Testis (tissue), 3 donors: ENCODE data around the gene OR4D9. TPM values are rescaled to one million over a fixed set of nuclear protein-coding genes. Genes with fewer than 3 reads are reported as not detected.

ENCODE experiments used
- DNase-seq: peaks from one replicate; pipeline ENCODE4 v3.0.0-alpha.2; 2019
- H3K27ac ChIP-seq, 2 donors: fragments of 200-600 bp; sonication (generic); one replicate each; pipeline ENCODE4 v1.5.1; 2019
- H3K27me3 ChIP-seq: fragments of 200-600 bp; sonication (generic); one replicate; pipeline ENCODE4 v1.5.1; 2019
- H3K36me3 ChIP-seq: fragments of 200-600 bp; sonication (generic); one replicate; pipeline ENCODE4 v1.5.1; 2017; ENCODE audit warnings: low read depth; ENCODE audit errors: missing control alignments
- H3K4me1 ChIP-seq: fragments of 200-600 bp; sonication (generic); one replicate; pipeline ENCODE4 v1.5.1; 2019
- H3K4me3 ChIP-seq, 2 donors: fragments of 200-600 bp; sonication (generic); one replicate each; pipeline ENCODE4 v1.5.1; 2017 to 2019
- H3K9me3 ChIP-seq: fragments of 200-600 bp; sonication (generic); one replicate; pipeline ENCODE4 v1.5.1; 2017
- CTCF ChIP-seq, 3 experiments: fragments of 450-650 bp in 2 of 3; fragments of 200-600 bp in 1 of 3; sonication (generic) in 1 of 3; IDR thresholded peaks; one replicate each; pipeline ENCODE4 v1.5.1; 2016 to 2019; ENCODE audit warnings: antibody characterized with exemption in 3 of 3, mild to moderate bottlenecking in 2 of 3, moderate library complexity in 1 of 3
- POLR2A ChIP-seq: fragments of 450-650 bp; IDR thresholded peaks from one replicate; pipeline ENCODE4 v1.6.1; 2017; ENCODE audit warnings: antibody characterized with exemption, mild to moderate bottlenecking, moderate library complexity
- WGBS, 2 donors: methylation state at CpG; one replicate each; pipeline ENCODE4 v1.1.5; 2018; 5-methylcytosine and 5-hydroxymethylcytosine counted together
- intact Hi-C: fragments of 100-400 bp; cut with DNase I; formaldehyde crosslinking; loops from one replicate; pipeline ENCODE4 v1.15.1; 2023; ENCODE audit warnings: low total_unique reads
- polyA plus RNA-seq: library from polyadenylated mRNA; stranded (reverse); fragments of 350-450 nt; fragmentation: Illumina TruSeq; extraction: RNeasy Lipid Tissue Mini Kit (QIAGEN cat#74804); gene quantifications from one replicate; pipeline ENCODE4 v1.2.3, GENCODE V29; 2014; ENCODE audit warnings: low read depth, low replicate concordance; ENCODE audit not compliant: insufficient read depth
- total RNA-seq, 2 donors: library from RNA; depleted of rRNA; stranded (reverse); fragments of >200 nt; gene quantifications; one replicate each; pipeline ENCODE4 v1.2.3, GENCODE V29; 2016

Gene OR4D9
- total and polyA plus RNA-seq, 3 donors from 2014 or later: not detected

DNA sequence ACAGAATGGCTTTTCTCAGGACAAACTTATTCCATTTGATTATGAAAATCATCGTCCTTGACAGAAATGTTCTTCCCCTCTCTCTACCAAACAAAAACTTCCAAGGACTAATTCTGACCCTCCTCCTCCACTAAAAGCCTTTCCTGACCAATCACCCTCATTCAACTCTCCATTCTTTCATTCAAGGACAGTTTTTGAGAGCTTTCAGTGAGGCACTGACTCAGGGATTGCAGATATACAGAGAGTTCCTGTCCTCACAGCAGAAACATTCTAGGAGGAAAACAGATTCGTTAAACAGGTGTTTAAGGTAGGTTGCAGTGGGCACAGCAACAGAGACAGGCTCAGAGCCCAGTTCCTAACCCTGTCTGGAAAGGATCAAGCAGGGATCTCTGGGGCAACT lies 41.5 kb downstream of the OR4D9 start:
- TF ChIP-seq POLR2A (no peak), CTCF (IDR thresholded peaks at IDR 0.05) (no peak)
- WGBS, 2 donors: 10 to 11% methylated on average over 2 of the region's 2 CpGs
- Histone ChIP-seq H3K4me1 (peaks cover 8% of the 10 kb centered on the region), H3K27ac (peak overlapping the region in 1 of 2 donors; percentile 93), H3K36me3 (no peaks in the 10 kb centered on the region), H3K4me3 (peak overlapping the region; percentile 67 to 72), H3K9me3 (no peaks in the 10 kb centered on the region), H3K27me3 (no peaks in the 10 kb centered on the region)
- DNase-seq: no peak
- intact Hi-C loops: no loop called here

DNA sequence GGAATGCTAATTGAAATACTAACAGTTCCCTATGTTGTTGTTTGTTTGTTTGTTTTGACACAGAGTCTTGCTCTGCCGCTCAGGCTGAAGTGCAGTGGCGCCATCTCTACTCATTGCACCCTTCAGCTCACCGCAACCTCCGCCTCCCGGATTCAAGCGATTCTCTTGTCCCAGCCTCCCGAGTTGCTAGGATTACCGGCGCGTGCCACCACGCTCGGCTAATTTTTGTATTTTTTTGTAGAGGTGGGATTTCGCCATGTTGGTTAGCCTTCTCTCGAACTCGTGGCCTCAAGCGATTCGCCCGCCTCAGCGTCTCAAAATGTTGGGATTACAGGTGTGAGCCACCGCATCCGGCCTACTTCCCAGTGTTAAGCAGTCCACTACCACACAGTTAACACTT lies 42.0 kb downstream of the OR4D9 start:
- no peak overlapping the region for H3K4me3 ChIP-seq
- intact Hi-C loops: no loop called here
- H3K27me3 ChIP-seq: no peaks in the 10 kb centered on the region
- no peaks in the 10 kb centered on the region for H3K36me3 ChIP-seq
- no peak for TF ChIP-seq POLR2A
- no peak for TF ChIP-seq CTCF (IDR thresholded peaks at IDR 0.05)
- WGBS, 2 donors: 77 to 78% methylated on average over 21 of the region's 21 CpGs
- DNase-seq: no peak
- H3K27ac ChIP-seq: peak overlapping the region in 1 of 2 donors; percentile 93
- H3K4me1 ChIP-seq: peaks cover 8% of the 10 kb centered on the region
- no peaks in the 10 kb centered on the region for H3K9me3 ChIP-seq

DNA sequence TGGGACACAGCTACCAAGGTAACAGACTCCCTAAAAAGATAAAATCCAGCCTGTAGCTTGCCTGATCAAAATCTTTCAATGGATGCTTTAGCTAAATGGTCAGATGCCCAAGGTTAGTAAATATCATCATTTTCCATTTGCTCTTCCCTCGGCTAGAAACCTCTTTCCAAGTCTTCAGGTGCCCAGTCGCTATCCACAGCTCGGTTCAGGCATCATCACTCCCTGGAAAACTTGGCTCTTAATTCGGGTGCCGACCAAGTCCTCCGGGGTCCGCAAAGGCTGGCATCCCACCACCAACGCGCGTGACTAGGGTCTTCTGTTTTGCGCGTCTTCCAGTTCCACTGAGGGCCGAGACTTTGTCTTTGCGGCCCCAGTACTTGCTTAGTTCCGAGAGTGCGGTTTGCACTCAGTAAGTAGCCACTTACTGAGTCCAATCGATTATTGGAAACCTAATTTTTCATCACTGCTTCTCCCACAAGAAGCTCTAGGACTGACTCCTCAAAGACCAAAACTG lies 44.3 kb downstream of the OR4D9 start:
- peak overlapping the region; percentile 65 to 69 for H3K27ac ChIP-seq
- no peaks in the 10 kb centered on the region for H3K36me3 ChIP-seq
- peak overlapping the region; percentile 32 to 36 for H3K4me3 ChIP-seq
- no peaks in the 10 kb centered on the region for H3K27me3 ChIP-seq
- intact Hi-C loops: no loop called here
- H3K4me1 ChIP-seq: no peaks in the 10 kb centered on the region
- no peak for DNase-seq
- no peaks in the 10 kb centered on the region for H3K9me3 ChIP-seq
- WGBS, 2 donors: 25 to 33% methylated on average over 17 of the region's 17 CpGs
- TF ChIP-seq CTCF (IDR thresholded peaks at IDR 0.05) (no peak), POLR2A (no peak)

- WGBS, 2 donors: 15 to 27% methylated on average over 30 of the region's 30 CpGs
- intact Hi-C loops: no loop called here
- DNase-seq: peak; percentile 73
Measured at GRCh38 chr11:59556115-59556916, 45.0 kb downstream of the OR4D9 start.

More at GRCh38 chr11:59556115-59556916, 45.0 kb downstream of the OR4D9 start:
- Histone ChIP-seq H3K27me3 (no peaks in the 10 kb centered on the region), H3K27ac (peak overlapping the region; percentile 65 to 69), H3K36me3 (no peaks in the 10 kb centered on the region), H3K9me3 (no peaks in the 10 kb centered on the region), H3K4me1 (peaks cover 4% of the 10 kb centered on the region), H3K4me3 (peak overlapping the region; percentile 32 to 36)
- TF ChIP-seq POLR2A: no peak
- TF ChIP-seq CTCF (IDR thresholded peaks at IDR 0.05): no peak
